Islet of Langerhans (tissue), 1 donor: ENCODE data around the gene FNDC3A.

Experiments used
- FAIRE-seq: peaks from one replicate; lab custom pipeline; 2011; peaks lifted over from hg19 to GRCh38; lab: Jason Lieb, UNC

The FNDC3A gene

DNA sequence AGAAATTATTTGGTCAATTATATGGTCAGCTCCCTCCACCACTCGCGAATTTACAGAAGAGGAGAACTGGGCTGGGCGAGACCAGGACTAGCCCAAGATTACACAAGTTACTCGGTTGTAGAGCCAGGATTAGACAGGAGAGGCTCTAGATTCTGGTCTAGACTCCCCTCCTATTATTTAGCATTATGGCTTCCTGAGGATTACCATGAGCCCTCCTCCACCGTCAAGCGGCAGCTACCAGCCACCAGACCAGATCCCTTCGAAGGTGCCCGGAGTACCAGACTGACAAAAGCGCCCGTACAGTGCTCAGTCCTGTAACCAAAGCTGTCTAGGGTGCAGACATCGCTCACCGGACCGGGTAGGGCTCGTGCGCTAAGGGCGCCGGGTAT is 243.9 kb downstream of the FNDC3A start:
- FAIRE-seq: no peak

GRCh38 chr13:49220036-49220855 is 244.5 kb downstream of the FNDC3A start, which contains the start of gene MLNR:
TSS of gene MLNR (plus strand) at chr13:49220338. CDS start at chr13:49220338, 0 bp downstream.
- FAIRE-seq: no peak

GRCh38 chr13:49220856-49221589 is 245.3 kb downstream of the FNDC3A start:
- FAIRE-seq: no peak

- FAIRE-seq: no peak
Measured at GRCh38 chr13:49221590-49221965, 245.9 kb downstream of the FNDC3A start.

DNA sequence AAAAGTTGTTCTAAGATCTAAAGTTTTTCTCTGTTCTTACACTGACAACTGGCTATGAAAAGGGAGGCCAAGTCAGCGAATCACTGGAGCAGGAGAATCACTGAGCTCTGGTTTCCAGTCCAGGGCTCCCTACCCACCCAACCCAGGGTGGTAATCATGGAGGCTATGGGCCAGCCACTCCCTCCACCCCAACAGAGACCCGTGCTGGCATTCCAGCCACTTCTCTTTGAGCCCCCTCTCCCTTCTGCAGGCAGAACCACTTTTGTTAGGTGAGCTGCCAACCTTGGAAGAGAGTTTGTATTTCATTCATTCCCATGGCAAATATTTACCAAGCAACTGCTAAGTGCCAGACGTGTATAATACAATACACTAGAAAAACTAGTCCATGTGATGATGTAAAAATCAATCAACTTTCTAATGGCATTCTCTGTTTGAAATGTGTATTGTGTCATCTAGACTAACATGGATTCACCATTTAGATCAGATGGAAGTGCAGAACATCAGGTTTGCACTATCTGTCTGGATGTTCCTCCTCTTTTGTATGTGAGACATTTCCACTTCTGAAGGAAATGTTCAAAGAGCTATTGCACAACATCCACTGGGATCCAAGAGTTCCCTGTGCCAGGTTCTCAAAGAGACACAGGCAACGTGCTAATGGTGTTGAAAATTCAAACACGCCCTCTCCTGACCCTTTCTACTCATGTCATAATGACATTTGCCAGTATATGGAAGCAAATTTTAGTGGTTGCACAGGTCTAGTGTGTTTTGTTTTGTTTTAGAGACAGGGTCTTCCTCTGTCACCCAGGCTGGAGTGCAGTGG is 249.7 kb downstream of the FNDC3A start:
- FAIRE-seq: no peak

- no peak for FAIRE-seq
Measured at GRCh38 chr13:49226613-49227012, 250.9 kb downstream of the FNDC3A start.

DNA sequence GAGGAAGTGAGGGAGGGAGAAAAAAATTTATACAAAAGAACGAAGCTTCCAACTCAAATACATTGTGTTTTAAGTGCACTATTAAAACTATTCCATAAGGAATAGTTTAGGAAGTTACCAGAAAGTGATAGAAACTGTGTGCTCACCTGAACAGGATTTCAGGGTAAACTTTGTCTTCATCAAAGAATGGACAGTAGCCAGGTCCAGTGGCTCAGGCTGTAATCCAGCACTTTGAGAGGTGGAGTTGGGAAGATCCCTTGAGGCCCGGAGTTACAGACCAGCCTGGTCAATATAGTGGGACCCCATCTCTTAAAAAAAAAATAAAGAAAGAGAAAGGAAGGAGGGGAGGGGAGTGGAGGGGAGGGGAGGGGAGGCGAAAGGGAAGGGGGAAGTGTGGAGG is 259.0 kb downstream of the FNDC3A start:
- no peak for FAIRE-seq

DNA sequence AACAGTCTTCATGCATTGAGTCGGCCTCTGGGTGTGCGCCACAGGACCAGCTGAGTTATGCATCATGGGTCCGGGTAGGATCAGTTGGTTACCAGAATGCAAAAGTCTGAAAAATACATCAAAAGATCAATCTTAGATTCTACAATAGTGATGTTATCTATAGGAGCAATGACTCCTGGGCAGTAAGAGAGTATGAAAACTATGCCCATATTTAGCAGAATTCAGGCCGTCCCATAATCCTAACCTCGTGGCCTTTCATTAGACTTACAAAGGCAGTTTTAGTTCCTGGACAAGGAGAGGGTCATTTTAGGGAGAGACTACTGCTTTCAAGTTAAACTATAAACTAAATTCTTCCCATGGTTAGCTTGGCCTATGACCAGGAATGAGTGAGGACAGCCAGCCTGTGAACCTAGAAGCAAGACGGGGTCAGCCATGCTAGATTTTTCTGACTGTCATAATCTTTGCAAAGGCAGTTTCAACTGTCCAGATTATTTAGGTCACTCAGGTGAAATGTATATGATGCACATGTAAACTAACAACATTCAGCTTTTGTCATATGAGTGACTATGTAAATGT is 260.2 kb downstream of the FNDC3A start:
- no peak for FAIRE-seq

DNA sequence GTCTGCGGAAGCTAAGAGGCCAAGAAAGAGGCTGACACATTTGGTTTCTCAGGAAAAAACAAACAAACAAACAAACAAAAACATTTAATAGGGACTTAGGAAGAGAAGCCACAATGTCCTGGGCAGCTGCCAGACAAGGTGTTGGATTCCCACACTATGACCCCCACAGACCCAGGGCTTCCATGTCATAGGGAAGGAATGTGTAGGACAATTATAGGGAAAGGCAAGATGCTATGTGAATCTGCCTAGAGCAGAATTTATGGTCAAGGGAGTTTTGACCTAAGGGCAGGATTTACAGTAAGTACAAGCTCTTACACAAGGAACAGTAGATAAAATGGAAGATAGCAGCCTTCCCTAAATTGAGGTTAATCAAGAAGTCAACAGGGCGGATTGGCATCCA is 262.9 kb downstream of the FNDC3A start:
- FAIRE-seq: no peak

DNA sequence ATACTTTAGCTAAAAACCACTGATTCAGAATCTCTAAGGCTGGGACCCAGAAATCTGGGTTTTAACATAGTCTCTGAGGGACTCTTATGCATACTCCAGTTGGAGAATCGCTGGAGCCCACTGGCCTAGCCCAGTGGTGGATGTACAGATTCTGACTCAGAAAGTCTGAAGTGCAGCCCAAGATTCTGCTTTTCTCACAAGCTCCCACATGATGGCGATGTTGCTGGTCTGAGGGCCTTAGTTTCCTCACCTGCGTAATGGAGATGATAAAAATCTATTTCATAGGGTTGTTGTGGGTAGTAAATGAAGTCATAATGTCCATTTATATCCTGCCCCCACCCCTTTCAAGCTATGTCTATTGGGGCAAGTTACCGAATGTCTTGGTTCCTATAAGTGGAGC is 264.3 kb downstream of the FNDC3A start:
- no peak for FAIRE-seq

DNA sequence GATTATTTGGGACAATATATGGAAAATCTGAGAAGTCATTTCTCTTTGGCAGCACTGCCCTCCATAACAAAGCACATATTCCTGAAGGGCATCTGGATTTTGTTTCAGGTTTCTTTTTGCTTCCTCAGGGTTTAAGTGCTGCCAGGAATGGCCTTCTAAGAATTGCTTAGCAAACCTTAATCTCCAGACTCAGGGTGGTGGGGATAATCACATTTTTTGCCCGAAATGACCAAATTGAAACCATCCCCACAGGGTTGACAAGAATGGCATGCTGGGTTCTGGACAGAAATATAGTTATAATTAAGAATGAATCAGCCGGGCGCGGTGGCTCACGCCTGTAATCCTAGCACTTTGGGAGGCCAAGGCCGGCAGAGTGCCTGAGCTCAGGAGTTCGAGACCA is 265.6 kb downstream of the FNDC3A start:
- FAIRE-seq: no peak

DNA sequence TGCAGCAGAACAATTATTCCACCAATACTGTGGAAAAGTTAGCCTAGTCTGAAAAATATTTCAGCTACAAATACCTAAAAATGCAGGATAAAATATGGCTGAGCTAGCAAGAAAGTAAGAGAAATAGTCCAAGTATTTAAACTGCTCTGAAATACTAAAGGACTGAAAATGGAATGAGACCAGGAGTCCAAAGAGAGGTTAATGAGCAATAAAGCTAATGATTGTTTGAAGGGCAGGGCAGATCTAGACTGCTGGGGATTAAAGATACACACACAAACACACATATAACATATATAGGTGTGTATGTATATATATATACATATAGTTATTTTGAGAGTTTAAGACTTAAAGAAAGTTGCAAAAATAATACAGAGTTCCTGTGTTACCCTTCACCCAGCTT is 269.4 kb downstream of the FNDC3A start:
- no peak for FAIRE-seq

GRCh38 chr13:49246850-49247642 is 271.3 kb downstream of the FNDC3A start:
- no peak for FAIRE-seq

DNA sequence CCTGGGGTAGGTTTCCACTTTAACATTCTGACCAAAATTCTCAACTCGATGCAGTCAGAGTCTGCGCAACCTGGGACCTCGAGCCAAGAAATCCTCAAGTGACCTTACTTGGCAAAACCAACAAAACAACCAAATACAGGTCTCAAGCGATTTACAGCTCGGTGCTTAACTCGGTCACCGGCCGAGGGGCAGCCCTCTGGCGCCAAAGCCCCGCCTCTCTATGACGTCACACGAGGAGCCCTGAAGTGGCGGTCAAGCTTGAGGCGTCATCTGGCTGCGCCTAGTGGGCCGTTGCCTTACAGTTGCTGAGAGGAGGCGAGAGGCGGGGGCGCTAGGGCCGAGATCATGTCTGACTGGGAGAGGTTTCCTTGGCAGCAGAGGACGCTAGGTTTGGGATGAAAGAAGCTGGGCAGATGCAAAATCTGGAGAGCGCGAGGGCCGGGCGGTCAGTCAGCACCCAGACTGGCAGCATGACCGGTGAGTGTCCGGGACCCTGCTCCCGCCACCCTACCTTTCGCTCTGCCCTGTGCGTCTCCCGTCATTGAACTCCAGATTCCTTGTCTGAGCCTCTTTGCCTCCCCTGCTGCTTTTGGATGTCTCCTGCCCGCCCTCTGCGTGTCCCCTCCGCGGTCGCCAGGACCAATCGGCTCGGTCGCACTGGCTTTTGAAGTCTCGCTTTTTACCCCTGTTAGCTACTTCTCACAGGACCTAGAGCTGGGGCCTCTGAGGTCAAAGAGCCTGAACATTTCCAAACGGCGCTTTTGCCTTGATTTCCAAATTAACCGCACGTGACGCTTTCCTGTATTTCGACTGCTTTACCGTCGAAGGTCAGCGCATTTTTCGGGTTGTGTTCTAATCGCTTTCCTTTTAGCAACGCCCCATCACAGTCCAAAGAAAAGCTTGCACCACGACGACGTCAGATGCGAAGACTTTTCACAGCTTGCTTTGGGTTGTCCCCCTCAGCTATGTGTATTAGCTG is 272.2 kb downstream of the FNDC3A start, which contains the start of gene CDADC1:
TSS of gene CDADC1 (plus strand) at position 283 of the 979 bp plus-strand sequence. CDS start at position 396, 113 bp downstream.
- FAIRE-seq: peak; percentile 65

DNA sequence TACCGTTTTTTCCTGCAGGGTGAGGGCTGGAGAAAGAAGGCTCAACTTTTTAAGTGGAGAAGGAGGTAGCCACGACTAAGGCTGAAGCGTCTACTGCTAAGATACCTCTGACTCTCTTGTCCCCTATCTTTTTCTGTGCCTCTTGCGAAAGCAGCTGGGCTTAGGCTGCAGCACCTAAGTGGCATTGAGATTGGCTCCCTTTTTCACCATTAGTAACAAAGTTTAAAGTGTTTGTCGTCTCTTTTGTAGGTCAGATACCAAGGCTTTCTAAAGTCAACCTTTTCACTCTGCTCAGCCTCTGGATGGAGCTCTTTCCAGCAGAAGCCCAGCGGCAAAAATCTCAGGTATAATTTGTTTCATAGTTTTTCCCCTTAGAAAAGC is 272.9 kb downstream of the FNDC3A start:
- no peak for FAIRE-seq

DNA sequence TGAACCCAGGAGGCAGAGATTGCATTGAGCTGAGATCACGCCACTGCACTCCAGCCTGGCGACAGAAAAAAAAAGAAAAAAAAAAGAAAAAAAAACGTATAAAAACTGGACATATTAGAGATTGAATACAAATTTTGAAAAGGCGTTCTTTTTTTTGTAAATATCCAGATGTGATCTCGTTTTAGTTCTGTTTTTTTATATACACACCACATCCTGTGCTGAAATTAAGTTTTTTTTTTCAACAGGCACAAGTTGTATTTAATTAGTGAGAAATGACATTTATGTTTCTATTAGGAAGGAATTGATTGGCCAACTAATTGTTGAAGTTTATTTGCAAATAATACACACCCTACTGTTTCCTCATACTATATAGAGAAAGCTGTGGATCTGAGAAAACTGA is 275.6 kb downstream of the FNDC3A start:
- no peak for FAIRE-seq

DNA sequence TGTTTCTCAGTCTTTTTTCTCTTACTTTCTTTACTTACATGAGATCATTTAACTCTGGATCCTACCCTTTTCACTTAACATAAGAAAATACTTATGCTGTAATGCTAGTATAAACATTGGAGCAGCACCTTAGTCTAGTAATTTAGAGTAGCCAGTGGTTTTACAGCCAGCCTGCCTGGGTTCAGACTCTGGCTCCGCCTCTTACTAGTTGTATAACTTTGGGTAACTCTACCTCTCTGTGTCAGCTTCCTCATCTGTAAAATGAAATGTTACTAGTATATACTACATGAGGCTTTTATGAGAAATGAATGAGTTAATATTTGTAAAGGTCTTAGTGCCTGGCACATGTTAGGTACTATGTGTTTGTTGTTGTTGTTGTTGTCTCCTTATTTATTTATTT is 277.6 kb downstream of the FNDC3A start:
- FAIRE-seq: no peak

DNA sequence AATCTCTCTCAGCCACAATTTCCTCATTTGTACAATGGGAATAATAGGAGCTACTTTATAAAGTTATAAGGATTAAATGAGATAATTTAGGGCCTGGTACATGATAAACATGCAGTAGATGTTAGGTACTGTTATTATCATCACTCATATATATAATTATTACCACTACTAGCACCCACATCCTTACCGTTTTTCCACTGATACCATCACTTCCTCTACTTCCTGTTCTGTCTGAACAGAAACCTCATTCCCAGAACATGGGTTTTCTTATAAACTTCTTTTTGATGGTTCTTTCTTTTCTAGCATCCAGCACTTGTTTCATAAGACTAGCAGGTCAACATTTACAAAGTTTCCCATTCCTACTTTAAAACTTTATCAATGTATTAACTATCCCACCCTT is 278.3 kb downstream of the FNDC3A start:
- FAIRE-seq: no peak

DNA sequence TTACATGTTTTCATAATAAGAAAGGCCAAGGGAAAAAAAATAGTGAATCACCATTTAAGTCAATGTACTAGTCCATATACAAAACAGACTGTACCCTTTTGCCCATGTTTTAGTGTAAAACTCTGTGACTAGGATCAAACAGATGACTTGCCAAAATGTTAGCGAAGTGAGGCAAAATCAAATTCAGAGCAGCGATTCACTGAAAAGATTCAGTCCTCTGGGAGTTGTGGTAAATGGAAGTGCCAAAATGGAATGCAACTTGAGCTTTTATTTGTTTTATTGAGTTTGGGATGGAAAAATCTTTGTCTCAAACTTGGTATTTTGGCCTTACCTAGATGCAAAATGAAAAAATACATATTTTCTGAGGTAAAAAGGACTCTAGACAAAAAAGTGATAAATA is 281.1 kb downstream of the FNDC3A start:
- peak; percentile 58 for FAIRE-seq

- no peak for FAIRE-seq
Measured at GRCh38 chr13:49258089-49258796, 282.5 kb downstream of the FNDC3A start.
